Spleen (tissue), 7 donors: ENCODE results near the gene FAM168B.

Experiments
- CTCF ChIP-seq, 11 experiments: fragments of 200-600 bp in 7 of 11; fragments of 450-650 bp in 4 of 11; sonication (generic) in 4 of 11; IDR thresholded peaks in 8 of 11; conservative IDR thresholded peaks in 3 of 11; 1 replicate in 7 of 11; 2 replicates in 4 of 11; pipeline versions ENCODE4 v1.4.0 to v1.8.0; 2016 to 2021; ENCODE audit warnings: antibody characterized with exemption in 11 of 11, inconsistent platforms in 4 of 11, mild to moderate bottlenecking in 1 of 11
- POLR2A ChIP-seq, 3 donors: fragments of 450-650 bp; IDR thresholded peaks; one replicate each; pipeline ENCODE4 v1.5.1; 2017; ENCODE audit warnings: antibody characterized with exemption in 3 of 3, mild to moderate bottlenecking in 1 of 3
- POLR2AphosphoS5 ChIP-seq, 3 donors: sonication (generic); formaldehyde crosslinking; IDR thresholded peaks; one replicate each; pipeline ENCODE4 v1.5.1; 2017; ENCODE audit warnings: antibody characterized with exemption in 3 of 3
- donor health status: DM: no; HTN: no; CAD: no; lungs with moderate emphysema.
- donor health status: DM: no; HTN: no; CAD: no.
- donor health status: DM: no; HTN: no; CAD: no.

DNA sequence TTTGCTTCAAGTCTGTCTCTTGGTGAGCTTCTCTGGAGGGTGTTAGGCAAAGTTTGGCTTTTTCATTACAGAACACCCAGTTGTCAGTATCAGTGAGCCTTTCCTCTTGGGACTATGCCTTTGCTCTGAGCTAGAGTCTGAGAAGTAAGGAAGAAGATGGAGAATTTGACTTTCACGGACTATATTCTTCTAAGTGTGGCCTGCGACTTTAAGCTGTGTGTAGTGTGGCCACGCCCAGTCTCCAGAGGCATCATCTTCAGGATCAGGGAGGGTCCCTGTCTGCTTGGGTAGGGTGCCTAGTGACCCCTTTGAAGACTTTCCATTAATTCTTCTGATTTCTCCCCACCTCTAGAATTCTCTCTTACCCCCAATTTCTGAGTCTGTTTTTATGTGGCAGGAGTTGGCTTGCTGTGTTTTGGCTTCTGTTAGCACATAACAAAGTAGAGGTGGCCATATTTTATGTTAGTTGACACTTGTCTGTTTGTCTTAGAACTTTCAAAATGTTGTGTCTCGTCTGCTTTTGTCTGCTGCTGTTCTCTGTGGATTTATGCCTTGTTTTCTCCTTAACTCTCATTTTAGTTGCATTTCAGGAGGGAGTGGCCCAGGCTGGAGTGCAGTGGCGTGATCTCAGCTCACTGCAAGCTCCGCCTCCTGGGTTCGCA is 20.4 kb upstream of the FAM168B start:
- TF ChIP-seq POLR2AphosphoS5 (IDR thresholded peaks at IDR 0.05) (no peak), CTCF (IDR thresholded peaks at IDR 0.05 in 8 of 11, conservative IDR thresholded peaks at IDR 0.05 in 3 of 11) (no peak), POLR2A (IDR thresholded peaks at IDR 0.05) (no peak)
